HK-2 (cell line): Measurements from ENCODE around the gene GNB1L.

ENCODE experiments used
- DNase-seq: peaks from one replicate; pipeline ENCODE4 v3.0.0-alpha.2; 2018; ENCODE audit not compliant: unreplicated experiment

Gene GNB1L

GRCh38 chr22:19876314-19876940, 21.8 kb upstream of the GNB1L start:
- no peak for DNase-seq

- no peak for DNase-seq
These were observed 21.0 kb upstream of the GNB1L start for GRCh38 chr22:19875531-19876313.

GRCh38 chr22:19875061-19875530, 20.4 kb upstream of the GNB1L start:
- no peak for DNase-seq

- no peak for DNase-seq
These were observed 19.8 kb upstream of the GNB1L start for GRCh38 chr22:19874307-19875060.

- DNase-seq = no peak
These were observed 19.3 kb upstream of the GNB1L start for GRCh38 chr22:19873960-19874306.

- no peak for DNase-seq
These were observed 18.7 kb upstream of the GNB1L start for GRCh38 chr22:19873138-19873959.

- no peak for DNase-seq
These were observed 18.1 kb upstream of the GNB1L start for GRCh38 chr22:19872779-19873137.

GRCh38 chr22:19871845-19872778, 17.4 kb upstream of the GNB1L start:
- no peak for DNase-seq

GRCh38 chr22:19871023-19871844, 16.6 kb upstream of the GNB1L start:
- no peak for DNase-seq

- DNase-seq = no peak
These were observed 15.7 kb upstream of the GNB1L start for GRCh38 chr22:19870153-19871022.

- DNase-seq = no peak
These were observed 15.0 kb upstream of the GNB1L start for GRCh38 chr22:19869497-19870152.

- no peak for DNase-seq
These were observed 14.2 kb upstream of the GNB1L start for GRCh38 chr22:19868773-19869471.

- DNase-seq = no peak
These were observed 13.7 kb upstream of the GNB1L start for GRCh38 chr22:19868333-19868732.

- DNase-seq = no peak
These were observed 12.9 kb upstream of the GNB1L start for GRCh38 chr22:19867617-19868016.

GRCh38 chr22:19866665-19867009, 12.0 kb upstream of the GNB1L start:
- no peak for DNase-seq

GRCh38 chr22:19865141-19865829, 10.6 kb upstream of the GNB1L start:
- no peak for DNase-seq

- DNase-seq = no peak
These were observed 9.9 kb upstream of the GNB1L start for GRCh38 chr22:19864538-19865106.
